HG02571 (cell line): Measurements from ENCODE around the gene KIAA0319L.

Experiments used
- ATAC-seq: cut with Tn5 transposase; IDR thresholded peaks from one replicate; pipeline ENCODE4 v1.9.1; 2021; ENCODE audit warnings: mild to moderate bottlenecking, moderate library complexity; ENCODE audit not compliant: unreplicated experiment

The KIAA0319L gene

DNA sequence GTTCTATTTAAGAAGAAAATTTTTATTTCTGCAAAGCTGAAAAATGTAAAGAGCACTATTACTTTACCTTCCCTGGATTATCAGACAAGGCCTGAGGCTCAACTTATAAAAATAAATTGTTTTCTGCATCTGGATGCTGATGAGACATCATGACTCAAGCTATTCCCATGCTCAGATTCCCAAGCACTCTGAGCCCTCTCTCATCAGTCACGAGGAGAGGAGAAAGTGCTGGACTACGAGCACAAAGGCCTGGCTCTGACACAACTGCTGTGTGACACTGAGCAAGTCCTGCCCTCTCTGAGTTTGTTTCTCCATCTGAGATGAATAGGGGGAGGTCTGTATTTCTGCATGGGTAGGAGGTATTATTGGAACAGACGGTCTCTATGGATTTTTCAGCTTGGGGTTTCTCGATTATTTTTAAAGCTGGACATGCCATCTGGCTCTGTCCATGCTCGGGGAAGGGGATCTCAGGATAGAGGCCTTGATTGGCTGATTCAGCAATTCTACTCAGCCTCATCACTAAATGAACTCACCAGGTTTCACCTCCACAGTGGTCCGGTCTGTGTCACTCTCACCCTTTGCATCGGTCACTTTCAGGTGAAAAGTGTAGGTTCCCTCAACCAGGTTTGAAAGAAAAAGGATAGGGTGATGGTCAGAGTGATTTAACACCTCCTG is 107.7 kb downstream of the KIAA0319L start:
- no peak for ATAC-seq

DNA sequence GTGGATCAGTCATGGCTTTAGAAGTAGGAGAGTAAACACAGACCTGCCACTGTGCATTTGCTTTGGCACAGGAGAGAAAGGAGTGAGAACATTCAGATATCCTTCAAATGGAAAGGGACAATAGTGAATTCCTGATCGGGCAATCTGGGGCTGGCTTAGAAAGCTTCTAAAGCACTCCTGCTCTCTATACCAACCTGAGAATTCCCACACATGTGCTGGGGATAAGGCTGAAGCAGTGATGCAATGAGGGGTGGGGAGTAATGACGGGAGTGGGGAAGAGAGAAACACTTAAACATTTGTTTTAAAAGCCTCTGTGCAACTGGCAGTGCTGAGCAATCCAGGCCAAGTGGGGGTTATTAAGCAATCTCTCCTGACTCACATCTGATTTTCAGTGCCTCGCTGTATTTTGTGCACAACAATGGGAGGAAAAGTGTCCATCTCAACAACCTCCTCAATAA is 108.8 kb downstream of the KIAA0319L start:
- no peak for ATAC-seq

DNA sequence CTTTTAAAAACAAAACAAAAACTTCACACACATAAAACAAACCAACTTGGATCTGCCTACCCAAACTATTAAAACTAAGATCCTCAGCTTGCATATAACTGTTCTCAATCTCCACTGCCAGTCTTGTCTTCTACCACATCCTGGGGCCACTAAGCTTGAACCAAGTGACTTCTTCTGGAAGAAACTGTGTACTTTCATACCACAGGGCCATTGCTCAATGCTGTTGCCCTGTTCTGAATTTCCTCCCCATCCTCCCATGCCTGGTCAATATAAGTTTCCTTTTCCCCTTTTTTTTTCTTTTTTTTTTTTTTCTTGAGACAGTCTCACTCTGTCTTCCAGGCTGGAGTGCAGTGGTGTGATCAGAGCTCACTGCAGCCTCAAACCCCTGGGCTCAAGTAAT is 109.9 kb downstream of the KIAA0319L start:
- ATAC-seq, result no peak

DNA sequence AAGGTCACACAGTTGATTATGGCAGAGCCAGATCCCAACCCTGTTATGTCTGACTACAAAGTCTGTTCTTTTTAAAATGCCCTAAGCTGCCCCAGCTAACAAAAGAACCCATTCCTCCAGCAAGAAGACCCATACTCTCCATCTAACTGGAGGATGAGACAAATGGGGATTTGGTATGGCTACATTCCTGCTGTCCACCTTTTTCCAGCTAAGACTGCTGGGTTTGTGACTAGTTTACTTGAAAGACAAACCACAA is 112.8 kb downstream of the KIAA0319L start:
- no peak for ATAC-seq

DNA sequence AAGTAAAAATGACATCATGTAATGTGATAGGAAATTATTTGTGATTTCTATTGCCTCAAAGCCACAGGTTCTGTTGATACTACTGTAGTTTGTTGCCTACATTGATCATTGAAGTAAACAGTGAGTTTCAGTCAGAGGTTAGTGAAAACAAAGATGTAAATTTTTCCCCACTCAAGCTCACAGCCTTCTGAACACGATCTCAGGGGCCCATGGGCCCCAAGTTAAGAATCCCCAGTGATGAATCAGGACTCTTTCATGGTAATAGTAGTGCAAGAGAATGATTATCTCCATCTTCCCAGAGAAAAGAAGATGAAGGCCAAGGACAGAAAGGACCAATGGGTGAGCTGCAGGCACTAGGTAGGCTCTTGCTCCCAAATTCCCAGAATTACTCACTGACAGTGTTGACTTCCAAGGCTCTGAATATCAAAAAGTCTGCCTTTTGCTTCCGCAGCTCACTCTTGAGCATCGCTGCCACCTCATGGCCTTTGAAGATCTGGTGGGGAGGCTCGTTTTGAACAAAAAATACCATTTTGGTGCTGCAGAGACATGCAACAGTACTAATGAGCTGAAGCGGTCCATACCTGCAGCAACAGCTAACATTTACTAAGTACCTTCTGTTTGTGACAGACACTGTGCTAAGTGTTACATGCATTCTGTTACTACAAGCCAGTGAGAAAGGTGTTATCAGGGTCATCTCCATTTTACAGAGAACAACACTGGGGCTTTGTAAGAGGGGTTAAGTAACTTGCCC is 113.3 kb downstream of the KIAA0319L start:
- no peak for ATAC-seq

DNA sequence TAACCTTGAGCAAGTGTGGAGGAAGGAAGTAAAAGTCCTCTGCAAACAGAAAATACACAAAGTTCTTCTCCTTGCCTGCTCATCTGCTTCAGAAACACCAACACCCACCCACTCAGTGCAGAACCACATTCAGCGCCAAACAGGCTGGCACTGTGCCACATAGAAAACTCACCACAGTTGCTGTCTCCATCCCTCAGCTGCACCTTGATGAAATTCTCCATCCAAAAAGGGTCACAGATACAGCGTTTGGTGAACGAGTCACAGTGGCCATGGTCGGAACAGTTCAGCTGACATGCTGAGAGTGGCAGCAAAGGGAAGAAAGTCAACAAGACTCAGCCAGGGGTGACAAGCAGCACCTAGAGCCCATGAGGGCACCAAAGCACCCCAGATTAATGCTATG is 114.5 kb downstream of the KIAA0319L start:
- ATAC-seq, result no peak

DNA sequence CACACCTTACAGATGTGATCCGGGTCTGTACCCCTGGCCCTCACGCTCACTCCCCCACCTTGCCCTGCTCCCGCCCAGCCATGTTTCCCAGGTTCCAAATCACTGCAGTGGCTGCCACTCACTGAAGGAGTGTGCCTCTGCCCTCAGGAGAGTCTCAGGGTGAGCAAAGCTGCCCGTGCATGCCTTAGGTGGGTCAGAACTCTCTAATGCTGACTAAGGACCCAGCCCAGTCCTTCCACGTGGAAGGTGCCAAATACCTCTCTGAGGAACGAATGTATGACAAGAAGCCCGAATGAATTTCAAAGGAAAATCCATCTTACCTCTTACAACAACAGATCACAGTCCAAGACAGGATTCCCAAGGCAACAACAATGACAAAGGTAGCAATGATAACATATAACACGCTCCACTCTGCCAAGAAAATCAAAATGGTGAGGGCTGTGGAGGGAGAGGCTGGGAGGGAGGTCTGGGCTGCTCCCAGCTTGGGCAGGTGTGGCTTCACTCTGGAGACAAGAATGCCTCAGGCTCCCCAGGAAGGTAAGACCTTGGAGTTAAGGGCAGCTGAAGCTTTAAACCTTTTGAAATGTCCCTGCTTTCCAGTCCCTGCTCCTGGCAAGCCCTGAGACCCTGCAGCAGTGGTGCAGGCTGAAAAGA is 115.2 kb downstream of the KIAA0319L start:
- ATAC-seq, result no peak

DNA sequence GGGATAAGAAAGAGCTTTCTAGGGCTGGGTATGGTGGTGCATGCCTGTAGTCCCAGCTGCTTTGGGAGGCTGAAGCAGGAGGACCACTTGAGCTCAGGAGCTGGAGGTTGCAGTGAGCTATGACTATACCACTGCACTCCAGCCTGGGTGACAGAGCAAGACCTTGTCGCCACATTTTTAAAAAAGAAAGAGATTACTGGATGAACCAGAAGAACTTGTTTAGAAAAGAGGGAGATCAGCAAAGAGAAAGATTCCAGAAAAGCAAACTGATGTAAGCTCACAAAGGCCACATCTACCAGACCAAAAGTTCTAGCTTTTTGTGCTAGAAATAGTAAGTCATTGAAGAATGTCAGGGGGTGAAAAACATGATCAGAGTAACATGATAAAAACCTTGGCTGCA is 117.6 kb downstream of the KIAA0319L start:
- ATAC-seq, result no peak

DNA sequence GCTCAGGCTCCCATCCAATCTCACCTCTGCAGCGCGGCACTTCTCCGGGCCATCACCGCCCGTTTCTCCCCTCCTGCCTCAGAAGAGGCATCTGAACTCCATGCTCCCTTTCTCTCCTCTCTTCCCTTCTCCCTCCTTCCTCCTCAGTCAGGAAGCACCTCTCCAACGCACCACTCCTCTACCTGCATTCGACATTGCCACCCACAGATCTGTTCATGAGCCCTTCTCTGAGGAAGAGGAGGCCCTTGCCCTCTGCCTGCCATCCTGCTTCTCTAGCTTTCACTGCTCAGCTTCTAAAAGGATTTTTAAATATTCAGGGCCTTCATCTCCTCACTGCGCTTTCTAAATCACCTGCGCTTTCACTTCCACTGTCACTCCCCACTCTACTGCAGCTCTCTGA is 120.0 kb downstream of the KIAA0319L start:
- ATAC-seq, result no peak

DNA sequence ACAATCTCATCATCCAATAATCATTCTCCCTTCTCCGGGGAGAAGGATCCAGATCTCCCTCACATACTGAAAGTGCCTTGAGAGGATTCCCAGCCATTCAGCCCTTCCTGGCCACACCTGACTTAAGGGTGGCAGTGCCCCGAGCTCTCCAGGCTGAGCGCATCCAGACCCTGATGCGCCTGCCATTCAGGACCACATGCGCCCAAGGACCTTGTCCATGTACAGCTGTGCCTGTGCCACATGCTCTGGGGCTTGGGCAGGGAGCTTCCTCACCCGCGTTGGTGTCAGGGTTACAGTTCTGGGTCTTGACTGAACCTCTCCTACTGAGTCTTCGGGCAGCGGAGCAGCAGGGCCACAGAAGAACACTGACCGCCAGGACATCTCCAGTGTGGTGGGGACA is 121.1 kb downstream of the KIAA0319L start:
- no peak for ATAC-seq

DNA sequence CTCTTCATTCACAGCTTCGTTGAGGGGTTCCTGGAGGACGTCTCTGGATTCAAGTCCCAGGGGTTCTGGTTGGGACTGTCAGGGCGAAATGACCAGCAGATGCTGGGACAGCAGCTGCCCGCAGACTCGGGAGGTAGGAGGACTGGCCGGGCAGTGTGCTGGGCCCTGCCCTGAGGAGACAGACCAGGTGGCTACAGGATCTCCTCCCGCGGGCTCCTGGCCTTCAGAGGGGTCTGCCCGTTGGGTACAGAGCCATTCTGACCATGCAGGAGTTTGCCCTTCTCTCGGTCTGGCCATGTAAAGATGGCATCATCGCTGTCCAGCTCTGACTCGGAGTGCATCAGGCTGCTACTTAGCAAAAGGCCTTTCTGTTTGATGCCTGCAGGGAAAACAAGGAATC is 122.5 kb downstream of the KIAA0319L start:
- no peak for ATAC-seq

DNA sequence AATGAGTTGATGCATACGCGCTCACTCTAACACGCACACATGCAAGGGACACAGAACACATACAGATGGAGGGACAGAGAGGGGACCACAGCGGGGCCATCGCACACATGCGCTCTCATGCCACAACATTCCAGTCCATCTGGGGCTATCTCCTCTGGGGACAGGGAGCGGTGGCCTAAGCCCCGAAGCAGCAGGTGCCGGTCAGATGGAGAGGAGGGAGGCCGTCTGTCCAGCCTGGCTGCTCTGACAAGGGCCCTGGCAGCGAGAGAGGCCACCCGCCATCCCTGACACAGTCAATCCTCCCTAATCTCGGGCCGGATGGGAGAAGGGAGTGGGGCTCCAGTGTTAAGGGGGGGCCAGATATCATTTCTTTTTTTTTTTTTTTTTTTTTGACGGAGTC is 123.5 kb downstream of the KIAA0319L start:
- no peak for ATAC-seq

DNA sequence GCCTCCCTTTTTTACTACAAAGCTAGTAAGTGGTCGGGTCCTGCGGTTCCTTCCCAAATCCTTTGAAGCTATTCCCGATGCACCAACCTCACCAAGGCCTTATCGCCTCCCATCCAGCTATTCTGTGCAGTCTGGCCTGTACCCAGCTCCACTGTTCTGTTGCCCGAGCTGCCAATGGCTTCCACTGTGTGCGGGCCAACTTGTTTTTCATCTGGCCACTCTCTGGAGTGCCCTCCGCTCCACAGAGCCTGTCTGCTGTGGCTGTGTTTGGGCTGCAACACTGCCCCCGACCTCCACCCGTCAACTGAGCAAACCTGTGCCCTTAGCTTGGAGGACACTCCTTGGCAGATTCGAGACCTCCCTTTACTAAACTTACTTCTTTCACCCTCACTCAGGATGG is 125.0 kb downstream of the KIAA0319L start:
- no peak for ATAC-seq

DNA sequence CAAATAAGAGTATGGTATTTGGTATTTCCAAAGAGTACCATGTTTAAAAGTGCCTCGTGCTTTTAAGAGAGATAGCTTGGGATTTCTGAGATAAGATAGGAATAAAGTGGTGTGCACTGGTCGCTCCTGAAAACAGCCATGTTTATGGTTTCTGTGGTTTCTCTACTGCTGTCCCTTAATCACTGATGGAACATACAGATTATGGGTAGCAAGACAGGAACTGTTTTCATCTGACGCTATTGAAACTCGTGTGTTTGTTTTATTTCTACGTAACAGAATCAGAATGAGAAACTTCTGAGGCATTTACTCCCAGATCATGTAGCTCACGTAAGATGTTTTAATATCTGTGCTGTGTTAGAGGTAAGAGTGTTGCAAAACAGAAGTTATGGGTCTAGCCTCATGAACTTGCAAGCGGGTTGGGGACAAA is 126.0 kb downstream of the KIAA0319L start:
- ATAC-seq, result no peak

DNA sequence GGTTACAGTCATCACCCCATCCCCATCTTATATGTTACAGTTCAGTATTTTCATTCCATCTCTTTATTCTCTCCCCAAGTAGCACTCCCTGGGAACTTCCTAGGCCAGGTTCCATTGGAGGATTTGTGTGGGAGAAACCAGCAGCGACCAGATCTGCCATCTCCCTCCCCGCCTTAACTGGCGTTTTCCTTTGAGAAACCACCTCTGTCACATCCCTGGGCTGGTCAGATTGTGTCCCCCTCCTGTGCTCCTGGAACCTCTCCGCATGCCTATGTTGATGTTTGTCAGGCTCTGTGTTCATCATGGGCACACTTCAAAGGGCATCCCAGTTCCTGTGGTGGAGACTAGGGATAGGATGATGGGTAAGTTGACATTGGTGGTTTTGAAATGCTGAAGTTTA is 126.4 kb downstream of the KIAA0319L start:
- no peak for ATAC-seq

DNA sequence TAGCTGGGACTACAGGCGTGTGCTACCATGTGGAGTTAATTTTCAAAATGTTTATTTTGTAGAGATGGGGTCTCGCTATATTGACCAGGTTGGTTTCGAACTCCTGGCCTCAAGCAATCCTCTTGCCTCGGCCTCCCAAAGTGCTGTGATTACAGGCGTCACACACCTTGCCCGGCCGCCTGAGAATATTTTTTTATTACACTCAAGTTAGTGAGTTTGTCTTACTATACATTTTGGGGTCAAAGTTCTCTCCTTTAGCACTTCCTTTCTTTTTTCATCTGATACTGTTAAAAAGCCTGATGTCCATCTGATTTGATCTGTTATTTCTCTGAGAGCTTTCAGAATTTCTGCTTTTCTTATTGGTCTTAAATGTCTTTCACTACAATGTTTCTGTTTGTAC is 128.8 kb downstream of the KIAA0319L start:
- no peak for ATAC-seq

DNA sequence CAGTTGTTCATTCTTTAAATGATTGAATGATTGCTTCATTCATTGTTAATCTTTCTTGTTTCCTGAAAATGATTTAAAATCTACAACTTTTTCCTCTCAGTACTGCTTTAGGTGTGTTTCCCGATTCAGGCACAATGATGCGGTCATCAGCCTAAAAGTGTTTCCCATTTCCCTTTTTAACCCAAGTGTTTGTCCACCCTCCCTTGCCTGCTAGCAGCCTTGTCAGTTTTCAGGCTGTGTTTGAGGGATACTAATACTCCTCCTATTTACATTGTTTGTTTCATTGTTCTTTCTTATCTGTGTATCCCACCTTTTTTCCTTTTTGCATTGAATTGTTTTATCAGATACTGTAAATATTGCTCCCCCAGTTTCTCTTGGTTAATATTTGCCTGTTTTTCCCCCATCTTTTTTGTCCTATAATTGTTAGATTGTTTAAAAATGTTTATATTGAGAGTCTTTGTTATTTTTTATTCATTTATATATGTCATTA is 131.1 kb downstream of the KIAA0319L start:
- ATAC-seq, result no peak

DNA sequence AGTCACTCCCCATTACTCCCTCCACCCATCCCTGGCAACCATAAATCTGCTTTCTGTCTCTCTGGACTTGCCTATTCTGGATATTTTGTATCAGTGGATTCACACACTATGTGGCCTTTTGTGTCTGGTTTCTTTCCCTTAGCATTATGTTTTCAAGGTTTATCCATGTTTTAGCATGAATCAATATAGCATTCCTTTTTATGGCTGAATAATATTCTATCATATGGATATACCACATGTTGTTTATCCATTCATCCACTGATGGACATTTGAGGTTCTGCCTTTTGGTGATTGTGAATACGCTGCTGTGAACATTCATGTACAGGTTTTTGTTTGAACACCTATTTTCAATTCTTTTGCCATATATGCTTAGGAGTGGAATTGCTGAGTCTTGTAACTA is 148.3 kb downstream of the KIAA0319L start:
- no peak for ATAC-seq

DNA sequence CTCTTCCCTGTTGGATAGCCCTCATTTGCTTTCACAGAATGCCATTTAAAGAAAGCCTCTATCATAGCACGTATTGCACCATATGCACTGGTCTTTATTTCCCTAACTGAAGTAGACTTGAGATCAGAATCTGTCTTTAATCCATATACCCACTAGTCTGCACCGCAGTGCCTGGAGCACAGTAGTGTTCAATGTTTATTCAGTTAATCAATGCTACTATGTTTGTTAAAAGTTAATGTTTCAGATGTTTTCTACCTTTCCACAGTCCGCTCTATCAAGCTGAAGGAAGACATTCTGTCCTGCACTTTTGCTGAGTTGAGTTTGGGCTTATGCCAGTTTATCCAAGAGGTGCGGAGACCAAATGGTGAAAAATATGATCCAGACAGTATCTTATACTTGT is 149.5 kb downstream of the KIAA0319L start:
- ATAC-seq, result no peak

DNA sequence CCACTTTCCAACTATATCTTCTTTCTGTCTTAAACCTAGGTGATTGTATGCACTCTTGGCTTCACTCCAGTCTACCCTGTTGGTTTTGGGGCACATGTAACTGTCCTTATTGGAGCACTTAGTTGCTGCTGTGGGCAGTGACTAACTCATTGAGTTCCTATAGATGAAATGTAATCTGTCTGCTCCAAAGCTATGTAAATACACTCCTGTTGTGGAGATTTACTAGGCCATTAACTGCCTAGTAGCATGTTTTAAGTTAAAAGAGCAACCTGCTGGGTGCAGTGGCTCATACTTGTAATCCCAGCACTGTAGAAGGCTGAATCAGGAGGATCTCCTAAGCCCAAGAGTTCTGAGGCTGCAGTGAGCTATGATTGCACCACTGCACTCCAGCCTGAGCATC is 151.1 kb downstream of the KIAA0319L start:
- no peak for ATAC-seq

DNA sequence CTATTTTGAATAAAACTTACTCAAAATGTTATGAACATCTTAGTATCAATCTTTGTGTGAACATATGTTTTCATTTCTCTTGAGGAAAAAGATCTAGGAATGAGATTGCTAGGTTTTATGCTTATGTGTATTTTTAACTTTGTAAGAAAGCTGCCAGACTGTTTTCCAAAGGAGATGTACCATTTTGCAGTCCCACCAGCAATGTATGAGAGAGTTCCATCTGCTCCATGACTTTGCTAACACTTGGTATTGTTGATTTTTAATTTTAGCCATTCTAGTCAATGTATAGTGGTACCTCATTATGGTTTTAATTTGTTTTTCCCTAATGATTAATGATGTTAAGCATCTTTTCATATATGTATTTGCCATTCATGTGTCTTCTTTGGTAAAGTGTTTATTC is 156.2 kb downstream of the KIAA0319L start:
- no peak for ATAC-seq

DNA sequence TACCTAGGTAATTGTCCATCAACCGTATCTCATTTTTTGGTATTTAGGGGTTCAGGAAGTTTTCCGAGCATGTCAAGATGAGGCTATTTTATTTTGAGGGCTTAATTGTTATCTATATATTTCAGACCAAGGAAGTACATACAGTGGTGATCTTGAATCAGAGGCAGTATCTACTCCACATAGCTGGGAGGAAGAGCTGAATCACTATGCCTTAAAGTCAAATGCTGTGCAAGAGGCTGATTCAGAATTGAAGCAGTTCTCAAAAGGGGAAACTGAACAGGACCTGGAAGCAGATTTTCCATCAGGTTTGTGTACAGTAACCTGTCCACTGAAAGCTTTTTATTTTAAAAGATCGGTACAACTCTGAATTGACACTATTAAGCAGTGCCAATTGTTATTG is 158.5 kb downstream of the KIAA0319L start:
- ATAC-seq, result no peak
